A673 (cell line): Measurements from ENCODE around the gene SEZ6L2. TPM values are rescaled to one million over a fixed set of nuclear protein-coding genes. Genes with fewer than 3 reads are reported as not detected.

Source experiments
- BruUV-seq: library from RNA; stranded (reverse); fragments of 400-500 nt; replicated peaks from 2 replicates; lab custom pipeline; 2021; lab: Mats Ljungman, UMichigan
- CTCF ChIA-PET: fragments of 300-600 bp; sonication (Branson Sonifier 250); formaldehyde crosslinking; loops from one replicate; lab custom pipeline; 2022; ENCODE audit warnings: antibody characterized with exemption; lab: Charles Lee
- POLR2A ChIA-PET: fragments of 300-600 bp; sonication (Branson Sonifier 250); formaldehyde crosslinking; loops from one replicate; lab custom pipeline; 2022; ENCODE audit warnings: antibody characterized with exemption; ENCODE audit not compliant: low non-redundant PET; lab: Charles Lee
- DNase-seq: peaks from one replicate; pipeline ENCODE4 v3.0.0-alpha.2; 2015; ENCODE audit warnings: low spot score
- H3K27ac ChIP-seq: fragments of 200-600 bp; sonication (generic); 2 replicates; pipeline ENCODE4 v1.5.1; 2016; ENCODE audit warnings: mixed run types, low read depth, mild to moderate bottlenecking, mixed read lengths, antibody characterized with exemption, low read length; ENCODE audit not compliant: poor library complexity, severe bottlenecking
- H3K27me3 ChIP-seq: fragments of 200-600 bp; sonication (generic); replicated peaks from 2 replicates; pipeline ENCODE4 v1.6.1; 2017; ENCODE audit warnings: mixed run types, low read depth, mild to moderate bottlenecking, mixed read lengths, antibody characterized with exemption, low read length; ENCODE audit not compliant: insufficient read depth, poor library complexity
- H3K36me3 ChIP-seq: fragments of 200-600 bp; sonication (generic); 2 replicates; pipeline ENCODE4 v1.6.1; 2016; ENCODE audit warnings: mixed run types, mild to moderate bottlenecking, mixed read lengths, antibody characterized with exemption, low read length; ENCODE audit not compliant: insufficient read depth, poor library complexity, severe bottlenecking
- H3K4me1 ChIP-seq: fragments of 200-600 bp; sonication (generic); 2 replicates; pipeline ENCODE4 v1.6.1; 2017; ENCODE audit warnings: mixed run types, mild to moderate bottlenecking, mixed read lengths, antibody characterized with exemption, low read length; ENCODE audit not compliant: insufficient read depth, poor library complexity, severe bottlenecking
- H3K4me3 ChIP-seq: fragments of 200-600 bp; sonication (generic); 2 replicates; pipeline ENCODE4 v1.5.1; 2016; ENCODE audit warnings: low read depth, mixed run types, mild to moderate bottlenecking, mixed read lengths, low read length; ENCODE audit not compliant: poor library complexity, severe bottlenecking
- H3K9me3 ChIP-seq: fragments of 200-600 bp; sonication (generic); 2 replicates; pipeline ENCODE4 v1.6.1; 2016; ENCODE audit warnings: mixed run types, low read depth, mild to moderate bottlenecking, mixed read lengths, antibody characterized with exemption, low read length; ENCODE audit not compliant: poor library complexity, severe bottlenecking
- CTCF ChIP-seq: fragments of 300-800, 200-600 bp; sonication (generic); conservative IDR thresholded peaks from 2 replicates; pipeline ENCODE4 v1.5.1; 2017; ENCODE audit warnings: low read depth, mild to moderate bottlenecking, antibody characterized with exemption, low read length, moderate library complexity, mixed read lengths
- EZH2 ChIP-seq: fragments of 200-600 bp; sonication (generic); IDR thresholded peaks from 2 replicates; pipeline ENCODE4 v1.6.1; 2017; ENCODE audit warnings: borderline replicate concordance, low read depth, mild to moderate bottlenecking, mixed read lengths, antibody characterized with exemption, low read length; ENCODE audit not compliant: poor library complexity, severe bottlenecking
- intact Hi-C: fragments of 100-400 bp; cut with micrococcal nuclease; formaldehyde crosslinking; loops from one replicate; pipeline ENCODE4 v1.10.0; 2022; ENCODE audit not compliant: unreplicated experiment
- total RNA-seq: library from RNA; stranded (reverse); gene quantifications from 2 replicates; pipeline ENCODE4 v1.2.3, GENCODE V29; 2021

The SEZ6L2 gene
- total RNA-seq, 1 experiment from 2014 or later: 7.0 TPM

GRCh38 chr16:29894352-29894751 is 5.0 kb downstream of the SEZ6L2 start:
- ChIA-PET CTCF (no interaction called here), POLR2A (no interaction called here)
- no TSS peak for BruUV-seq
- peaks cover 6% of the 10 kb centered on the region for H3K4me1 ChIP-seq
- intact Hi-C loops: no loop called here
- no peaks in the 10 kb centered on the region for H3K27me3 ChIP-seq
- H3K27ac ChIP-seq: no peak overlapping the region
- H3K9me3 ChIP-seq: no peaks in the 10 kb centered on the region
- TF ChIP-seq EZH2: no peak
- no peak for TF ChIP-seq CTCF
- no peak for DNase-seq
- H3K4me3 ChIP-seq: no peak overlapping the region
- no peaks in the 10 kb centered on the region for H3K36me3 ChIP-seq

GRCh38 chr16:29893553-29893952 is 5.8 kb downstream of the SEZ6L2 start:
- no peak overlapping the region for H3K27ac ChIP-seq
- no TSS peak for BruUV-seq
- H3K27me3 ChIP-seq: no peaks in the 10 kb centered on the region
- TF ChIP-seq EZH2: no peak
- no peak for TF ChIP-seq CTCF
- intact Hi-C loops: no loop called here
- POLR2A ChIA-PET: no interaction called here
- H3K36me3 ChIP-seq: no peaks in the 10 kb centered on the region
- CTCF ChIA-PET: no interaction called here
- no peak for DNase-seq
- H3K4me1 ChIP-seq: peaks cover under 1% of the 10 kb centered on the region
- H3K9me3 ChIP-seq: no peaks in the 10 kb centered on the region
- H3K4me3 ChIP-seq: no peak overlapping the region

- ChIA-PET CTCF (no interaction called here), POLR2A (no interaction called here)
- no peak for TF ChIP-seq CTCF
- TF ChIP-seq EZH2: no peak
- Histone ChIP-seq H3K27ac (no peak overlapping the region), H3K4me1 (no peaks in the 10 kb centered on the region), H3K36me3 (no peaks in the 10 kb centered on the region), H3K9me3 (no peaks in the 10 kb centered on the region), H3K27me3 (no peaks in the 10 kb centered on the region), H3K4me3 (no peak overlapping the region)
- intact Hi-C loops: no loop called here
- DNase-seq: no peak
- no TSS peak for BruUV-seq
Observed at GRCh38 chr16:29892458-29892813, 6.9 kb downstream of the SEZ6L2 start.
